H1 (cell line): Measurements from ENCODE around the gene AFG1L.

ENCODE experiments used
- ASH2L ChIP-seq: fragments of 200-600, 300-600 bp; sonication (generic); IDR thresholded peaks from one replicate; pipeline ENCODE4 v1.7.1; 2017; ENCODE audit warnings: low read length
- BRCA1 ChIP-seq: IDR thresholded peaks from 2 replicates; pipeline ENCODE4 v1.6.1; 2012; ENCODE audit warnings: low read depth, low read length, improper control_type of control experiment
- CHD1 ChIP-seq: IDR thresholded peaks from 2 replicates; pipeline ENCODE4 v1.6.1; 2012; ENCODE audit warnings: low read depth, low read length, improper control_type of control experiment
- HDAC2 ChIP-seq, 2 experiments: fragments of 300-600 bp in 1 of 2; sonication (generic) in 1 of 2; IDR thresholded peaks; 2 replicates each; pipeline ENCODE4 v1.6.1; 2011 to 2012; ENCODE audit warnings: low read depth in 2 of 2, low read length in 2 of 2, mild to moderate bottlenecking in 2 of 2, moderate library complexity in 2 of 2, borderline replicate concordance in 1 of 2, inconsistent platforms in 1 of 2
- KDM1A ChIP-seq: fragments of 200-600, 300-600 bp; sonication (generic); IDR thresholded peaks from 2 replicates; pipeline ENCODE4 v1.7.1; 2016; ENCODE audit warnings: mild to moderate bottlenecking, low read length, borderline replicate concordance
- POLR2A ChIP-seq, 2 experiments: IDR thresholded peaks; 1 replicate in 1 of 2; 2 replicates in 1 of 2; pipeline ENCODE4 v1.6.1; 2011; ENCODE audit warnings: low read depth in 2 of 2, low read length in 2 of 2, mild to moderate bottlenecking in 2 of 2; ENCODE audit errors: control extremely low read depth in 1 of 2
- TF ChIP-seq, protein P1 (sequence below), 3 experiments: IDR thresholded peaks; 1 replicate in 2 of 3; 2 replicates in 1 of 3; pipeline versions ENCODE4 v1.5.1 to v1.6.1; 2011; ENCODE audit warnings: low read length in 3 of 3, mild to moderate bottlenecking in 3 of 3, inconsistent platforms in 2 of 3, low read depth in 1 of 3, moderate library complexity in 1 of 3; ENCODE audit not compliant: insufficient read depth in 1 of 3; ENCODE audit errors: control extremely low read depth in 1 of 3
- TF ChIP-seq, protein P2 (sequence below): IDR thresholded peaks from 2 replicates; pipeline ENCODE4 v1.6.1; 2012; ENCODE audit warnings: inconsistent platforms

DNA sequence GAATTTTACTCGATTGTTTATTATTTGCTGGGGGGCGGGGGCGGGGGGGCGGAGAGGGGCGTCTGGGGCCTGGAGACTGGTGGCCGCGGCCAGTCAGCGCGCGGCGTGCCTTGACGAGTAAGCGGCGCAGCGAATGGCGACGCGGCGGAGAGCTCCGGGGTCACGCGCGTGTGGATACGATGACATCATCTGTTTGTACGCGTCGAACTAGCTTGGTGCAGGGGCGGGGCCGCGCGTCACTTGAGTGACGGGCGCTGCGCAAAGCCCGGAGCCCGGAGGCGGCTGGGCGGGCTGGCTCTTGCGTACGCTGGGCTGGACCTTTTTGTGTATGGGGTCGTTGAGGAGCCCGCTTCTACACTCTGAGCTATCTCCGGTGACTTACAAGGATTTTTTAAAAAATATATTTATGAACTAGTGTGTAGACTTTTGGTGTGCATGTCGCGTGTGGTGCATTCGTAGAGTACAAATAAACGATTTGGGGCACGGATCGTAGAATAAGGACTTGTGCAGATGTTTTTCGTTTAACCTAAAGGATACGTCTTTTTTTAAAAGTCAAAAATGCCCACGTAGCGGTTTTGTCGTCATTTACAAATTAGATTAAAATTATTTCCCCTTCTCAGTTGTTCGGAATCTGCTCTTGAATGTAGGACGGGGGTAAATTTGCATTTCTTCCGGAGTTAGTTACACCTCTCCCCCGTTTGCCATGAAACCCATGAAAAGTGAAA, 263.7 kb downstream of the AFG1L start:
- TF ChIP-seq, protein P1, sequence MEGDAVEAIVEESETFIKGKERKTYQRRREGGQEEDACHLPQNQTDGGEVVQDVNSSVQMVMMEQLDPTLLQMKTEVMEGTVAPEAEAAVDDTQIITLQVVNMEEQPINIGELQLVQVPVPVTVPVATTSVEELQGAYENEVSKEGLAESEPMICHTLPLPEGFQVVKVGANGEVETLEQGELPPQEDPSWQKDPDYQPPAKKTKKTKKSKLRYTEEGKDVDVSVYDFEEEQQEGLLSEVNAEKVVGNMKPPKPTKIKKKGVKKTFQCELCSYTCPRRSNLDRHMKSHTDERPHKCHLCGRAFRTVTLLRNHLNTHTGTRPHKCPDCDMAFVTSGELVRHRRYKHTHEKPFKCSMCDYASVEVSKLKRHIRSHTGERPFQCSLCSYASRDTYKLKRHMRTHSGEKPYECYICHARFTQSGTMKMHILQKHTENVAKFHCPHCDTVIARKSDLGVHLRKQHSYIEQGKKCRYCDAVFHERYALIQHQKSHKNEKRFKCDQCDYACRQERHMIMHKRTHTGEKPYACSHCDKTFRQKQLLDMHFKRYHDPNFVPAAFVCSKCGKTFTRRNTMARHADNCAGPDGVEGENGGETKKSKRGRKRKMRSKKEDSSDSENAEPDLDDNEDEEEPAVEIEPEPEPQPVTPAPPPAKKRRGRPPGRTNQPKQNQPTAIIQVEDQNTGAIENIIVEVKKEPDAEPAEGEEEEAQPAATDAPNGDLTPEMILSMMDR (IDR thresholded peaks at IDR 0.05; ENCODE audit: control extremely low read depth in 1 of 3, insufficient read depth in 1 of 3, low read depth in 1 of 3, low read length in 3 of 3): no peak
- peak; percentile 0 to 9; a peak in 1 of 3 replicates for TF ChIP-seq POLR2A (IDR thresholded peaks at IDR 0.05; ENCODE audit: control extremely low read depth in 1 of 2, low read depth in 2 of 2, low read length in 2 of 2)
- TF ChIP-seq ASH2L: no peak
- no peak for TF ChIP-seq BRCA1
- no peak for TF ChIP-seq CHD1
- no peak for TF ChIP-seq HDAC2 (IDR thresholded peaks at IDR 0.05; ENCODE audit: borderline replicate concordance in 1 of 2, low read depth in 2 of 2, low read length in 2 of 2)
- TF ChIP-seq, protein P2, sequence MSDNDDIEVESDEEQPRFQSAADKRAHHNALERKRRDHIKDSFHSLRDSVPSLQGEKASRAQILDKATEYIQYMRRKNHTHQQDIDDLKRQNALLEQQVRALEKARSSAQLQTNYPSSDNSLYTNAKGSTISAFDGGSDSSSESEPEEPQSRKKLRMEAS: peak; percentile 57
- no peak for TF ChIP-seq KDM1A
